RWPE1 (cell line): ENCODE measurements around the gene WIPF2.

Experiments
- CTCF ChIA-PET: fragments of 350-600 bp; sonication (Branson Sonifier 250); formaldehyde crosslinking; extraction: SDS; loops from one replicate; lab custom pipeline; 2021; lab: Yijun Ruan, JAX
- POLR2A ChIA-PET: fragments of 400-600 bp; formaldehyde crosslinking; extraction: SDS; loops from one replicate; lab custom pipeline; 2020; ENCODE audit warnings: antibody characterized with exemption; ENCODE audit not compliant: low non-redundant PET; lab: Yijun Ruan, JAX
- DNase-seq: peaks from one replicate; pipeline ENCODE4 v3.0.0; 2012; ENCODE audit warnings: low spot score
- H3K27ac ChIP-seq: fragments of 450-650 bp; 2 replicates; pipeline ENCODE4 v1.5.1; 2017
- TF ChIP-seq, protein P1 (sequence below): fragments of 450-650 bp; conservative IDR thresholded peaks from 2 replicates; pipeline ENCODE4 v1.5.1; 2017; ENCODE audit warnings: low read depth, mild to moderate bottlenecking

WIPF2 gene

DNA sequence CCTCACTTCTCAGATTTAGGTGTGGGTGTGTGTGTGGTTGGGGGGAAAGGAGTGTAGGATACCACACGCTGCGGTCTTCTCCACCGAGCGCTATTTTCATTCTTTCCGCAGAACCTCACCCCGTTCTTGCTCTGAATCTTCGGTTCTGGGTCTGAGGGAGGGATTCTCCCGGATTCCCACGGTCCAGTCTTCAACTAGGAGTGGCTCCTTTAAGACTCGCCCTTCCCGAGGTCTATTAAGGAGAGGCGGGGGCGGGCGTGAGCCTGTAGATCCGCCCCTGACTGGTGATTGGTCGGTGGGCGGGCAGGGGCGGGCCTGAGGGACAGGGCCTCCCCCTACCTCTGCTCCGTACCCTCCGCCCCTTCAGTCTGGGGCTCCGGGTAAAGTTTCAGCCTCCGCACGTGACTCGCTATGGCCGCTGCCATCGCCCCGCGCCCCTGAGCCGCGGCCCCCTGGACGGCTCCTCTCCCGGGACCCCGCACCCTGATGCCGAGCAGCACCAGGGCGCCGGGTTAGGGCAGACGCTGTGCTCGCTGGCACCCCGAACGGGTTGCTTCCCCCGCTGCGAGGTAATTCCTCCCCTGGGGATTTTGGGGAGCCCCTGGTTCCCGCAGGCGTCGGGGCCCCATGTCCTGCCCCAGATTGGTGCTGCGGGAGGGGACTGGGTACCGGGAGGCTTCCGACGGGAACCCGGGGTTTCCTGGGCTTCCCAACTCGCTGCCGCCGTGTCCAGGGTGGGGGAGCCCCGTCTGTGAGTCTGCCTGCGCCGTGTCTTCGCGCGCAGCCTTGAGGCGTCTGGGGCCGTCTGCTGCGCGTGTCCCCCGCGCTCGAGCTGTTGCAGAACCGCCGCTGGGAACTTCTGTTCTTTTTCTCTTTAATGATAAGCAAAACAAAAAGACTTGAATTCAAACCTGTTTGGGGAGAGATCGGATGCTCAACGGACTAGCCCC, 99.1 kb downstream of the WIPF2 start:
- DNase-seq, result peak; percentile 99
- TF ChIP-seq, protein P1, sequence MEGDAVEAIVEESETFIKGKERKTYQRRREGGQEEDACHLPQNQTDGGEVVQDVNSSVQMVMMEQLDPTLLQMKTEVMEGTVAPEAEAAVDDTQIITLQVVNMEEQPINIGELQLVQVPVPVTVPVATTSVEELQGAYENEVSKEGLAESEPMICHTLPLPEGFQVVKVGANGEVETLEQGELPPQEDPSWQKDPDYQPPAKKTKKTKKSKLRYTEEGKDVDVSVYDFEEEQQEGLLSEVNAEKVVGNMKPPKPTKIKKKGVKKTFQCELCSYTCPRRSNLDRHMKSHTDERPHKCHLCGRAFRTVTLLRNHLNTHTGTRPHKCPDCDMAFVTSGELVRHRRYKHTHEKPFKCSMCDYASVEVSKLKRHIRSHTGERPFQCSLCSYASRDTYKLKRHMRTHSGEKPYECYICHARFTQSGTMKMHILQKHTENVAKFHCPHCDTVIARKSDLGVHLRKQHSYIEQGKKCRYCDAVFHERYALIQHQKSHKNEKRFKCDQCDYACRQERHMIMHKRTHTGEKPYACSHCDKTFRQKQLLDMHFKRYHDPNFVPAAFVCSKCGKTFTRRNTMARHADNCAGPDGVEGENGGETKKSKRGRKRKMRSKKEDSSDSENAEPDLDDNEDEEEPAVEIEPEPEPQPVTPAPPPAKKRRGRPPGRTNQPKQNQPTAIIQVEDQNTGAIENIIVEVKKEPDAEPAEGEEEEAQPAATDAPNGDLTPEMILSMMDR, result no peak
- CTCF ChIA-PET, result interaction anchor here (0.6 to 2.5 kb wide), 13 partner anchors 8 to 37 kb away, joined by 3 to 13 read pairs (median 5); no protein-coding TSS in a partner anchor
- peak overlapping the region; percentile 99 for H3K27ac ChIP-seq
- POLR2A ChIA-PET, result interaction anchor here (0.6 to 0.8 kb wide), 2 partner anchors 16 to 19 kb away, joined by 3 to 4 read pairs; no protein-coding TSS in a partner anchor

DNA sequence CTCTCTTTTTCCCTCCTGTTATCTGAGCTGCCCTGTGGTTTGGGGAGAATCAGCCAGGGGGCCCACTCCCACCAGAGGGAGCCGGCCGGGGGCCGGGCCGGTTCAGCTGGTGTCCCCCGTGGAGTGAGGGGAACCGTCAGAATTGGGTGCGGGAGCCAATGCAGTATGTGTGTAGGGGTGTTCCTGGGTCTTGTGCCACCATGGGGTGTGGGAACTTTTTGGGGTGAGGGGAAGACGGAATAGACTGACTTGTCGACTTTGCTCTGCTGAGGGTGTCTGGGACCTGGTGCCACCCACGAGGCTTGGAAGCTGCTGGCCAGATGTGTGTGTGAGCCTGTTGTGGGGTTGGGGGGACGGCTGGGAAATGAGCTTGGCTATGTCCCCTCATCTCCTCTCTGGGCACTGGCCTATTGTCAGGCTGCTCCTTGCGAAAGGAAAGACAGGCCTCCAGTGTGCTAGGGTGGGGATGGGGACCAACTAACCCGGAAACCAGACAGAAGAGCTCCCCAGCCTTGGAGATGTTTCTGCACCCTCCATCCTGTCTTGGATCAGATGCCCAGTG, 99.8 kb downstream of the WIPF2 start:
- no peak for DNase-seq
- TF ChIP-seq, protein P1, result no peak
- ChIA-PET POLR2A (no interaction called here), CTCF (interaction anchor here (0.6 to 2.5 kb wide), 5 partner anchors 16 to 36 kb away, joined by 4 to 13 read pairs (median 5); no protein-coding TSS in a partner anchor)
- peak overlapping the region; percentile 99 for H3K27ac ChIP-seq

DNA sequence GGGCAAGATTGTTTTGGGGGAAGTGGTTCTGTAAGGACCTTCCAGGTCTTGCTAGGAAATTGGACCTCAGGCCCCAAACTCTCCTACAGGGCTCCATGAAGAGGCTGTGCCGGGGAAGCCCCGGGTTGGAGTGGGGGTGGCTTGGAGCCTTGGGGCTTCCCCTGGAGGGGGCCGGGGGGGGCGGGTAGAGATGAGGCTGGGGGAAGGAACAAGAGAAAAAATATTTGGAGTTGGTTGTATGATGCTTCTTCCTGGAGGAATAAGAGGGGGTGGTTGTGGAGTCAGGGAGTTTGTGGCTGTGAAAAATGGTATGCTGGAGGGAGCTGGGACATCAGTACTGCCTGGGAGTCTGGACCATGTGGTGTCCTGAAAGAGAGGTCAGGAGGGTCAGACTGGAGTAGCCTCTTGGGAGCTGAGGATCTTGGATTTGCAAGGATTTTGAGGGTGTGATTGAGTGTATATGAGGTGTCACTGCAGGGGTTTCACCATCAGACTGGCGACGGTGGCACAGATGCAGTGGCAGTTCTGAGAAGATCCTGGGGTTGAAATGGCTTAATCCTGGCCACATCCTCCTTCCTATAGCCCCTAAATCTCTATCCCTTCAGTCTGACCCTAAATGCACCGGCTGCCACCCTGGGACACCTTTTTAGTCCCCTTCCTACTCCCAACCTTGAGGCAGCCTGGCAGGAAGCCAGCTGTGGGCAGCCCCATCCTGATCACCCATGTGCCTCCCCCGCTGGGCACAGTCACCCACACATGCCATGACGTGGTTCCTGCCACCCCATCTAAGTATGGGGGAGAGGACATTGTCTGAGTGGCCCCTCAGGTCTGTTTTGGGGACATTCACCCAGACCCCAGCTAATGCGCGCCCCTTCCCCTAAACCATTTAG, 100.8 kb downstream of the WIPF2 start:
- TF ChIP-seq, protein P1, result no peak
- ChIA-PET POLR2A (no interaction called here), CTCF (interaction anchor here (0.6 kb wide), 1 partner anchor 30 kb away, joined by 4 read pairs; no protein-coding TSS in a partner anchor)
- peak overlapping the region; percentile 99 for H3K27ac ChIP-seq
- DNase-seq, result no peak

DNA sequence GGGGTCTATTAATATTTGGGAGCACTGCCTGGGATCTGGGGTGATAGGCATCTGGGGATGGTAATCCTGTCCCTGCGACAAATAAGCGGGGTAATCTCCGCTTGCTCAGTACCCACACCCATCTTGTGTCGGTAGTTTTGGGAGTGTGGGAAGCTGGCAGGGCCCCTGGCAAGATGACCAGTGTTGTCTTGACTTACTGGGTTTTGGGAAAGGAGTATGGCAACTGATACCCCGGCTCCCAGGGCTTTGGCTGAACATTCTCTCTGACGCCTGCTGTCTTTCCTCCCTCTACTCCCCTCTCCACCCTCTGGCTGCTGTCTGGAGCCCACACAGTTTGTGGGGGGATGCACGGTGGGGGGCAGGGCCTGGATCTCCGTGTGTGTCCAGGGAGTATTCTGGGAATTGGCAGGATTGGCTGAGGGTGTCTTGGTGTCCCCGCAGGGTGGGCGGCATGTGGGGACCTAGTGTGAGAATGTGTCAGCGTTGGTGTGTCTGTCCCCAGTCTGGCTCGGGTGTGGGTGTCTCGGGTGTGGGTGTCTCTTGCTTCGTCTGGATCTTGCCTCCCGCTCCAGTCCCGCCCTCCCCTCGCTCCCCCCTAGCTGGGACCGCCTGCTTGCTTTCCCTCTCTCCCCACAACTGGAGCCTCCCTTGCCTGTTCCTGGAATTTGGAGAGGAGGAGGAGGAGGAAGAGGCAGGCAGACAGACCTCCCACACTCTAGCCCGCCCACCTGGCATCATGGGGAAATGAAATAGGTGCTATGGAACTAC, 101.8 kb downstream of the WIPF2 start:
- TF ChIP-seq, protein P1, result no peak
- DNase-seq, result no peak
- POLR2A ChIA-PET, result no interaction called here
- CTCF ChIA-PET, result interaction anchor here (0.6 to 1.0 kb wide), 2 partner anchors 34 to 129 kb away, joined by 3 read pairs; no protein-coding TSS in a partner anchor
- H3K27ac ChIP-seq, result peak overlapping the region; percentile 99

DNA sequence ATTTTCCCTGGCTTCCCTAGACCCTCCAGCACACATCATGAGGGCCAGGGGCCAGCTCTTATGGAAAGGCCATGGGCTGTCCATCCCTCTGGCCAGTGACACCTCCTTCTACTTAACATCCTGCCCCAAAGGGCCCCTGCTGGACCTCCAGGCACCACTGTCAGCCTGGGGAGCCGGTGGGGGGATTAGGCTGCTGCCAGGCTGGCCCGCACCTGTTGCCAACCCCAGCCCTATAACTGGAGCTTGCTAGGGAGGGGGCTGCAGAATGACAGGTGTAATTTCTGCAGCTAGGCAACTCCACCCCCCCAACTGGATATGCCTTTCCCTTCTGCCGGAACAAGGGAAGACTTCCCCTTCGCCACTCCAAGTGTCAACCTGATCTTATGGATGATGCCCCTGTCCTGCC, 102.4 kb downstream of the WIPF2 start:
- peak overlapping the region; percentile 99 for H3K27ac ChIP-seq
- TF ChIP-seq, protein P1, result no peak
- ChIA-PET POLR2A (no interaction called here), CTCF (interaction anchor here (0.6 to 1.0 kb wide), 3 partner anchors 33 to 1137 kb away, joined by 3 to 4 read pairs (median 3); no protein-coding TSS in a partner anchor)
- DNase-seq, result no peak
